ENCODE measurements around the gene RNF213.

RNF213 gene

DNA sequence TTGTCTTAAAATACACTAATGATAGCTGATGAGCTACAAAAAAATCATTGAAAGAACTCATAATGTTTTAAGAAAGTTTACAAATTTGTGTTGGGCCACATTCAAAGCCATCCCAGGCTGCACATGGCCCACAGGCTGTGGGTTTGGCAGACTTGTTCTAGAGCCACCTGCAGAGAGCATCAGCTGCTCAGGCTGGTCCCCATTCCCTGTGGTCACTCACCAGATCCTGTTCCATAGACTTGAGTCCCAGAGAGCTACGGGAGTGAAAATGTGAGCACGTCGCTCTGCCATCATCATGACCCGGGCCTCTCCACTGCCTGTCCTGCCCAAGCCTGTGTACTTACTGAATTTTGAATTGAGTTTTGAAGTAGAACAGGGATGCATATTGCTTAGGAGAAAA, 33.5 kb upstream of the RNF213 start:
- no peak for DNase-seq
- Histone ChIP-seq H3K27me3 (ENCODE audit: insufficient read depth, low read depth, severe bottlenecking) (no peaks in the 10 kb centered on the region), H3K36me3 (peaks cover 17% of the 10 kb centered on the region), H3K27ac (no peak overlapping the region), H3K9me3 (ENCODE audit: severe bottlenecking) (peaks cover 3% of the 10 kb centered on the region), H3K4me3 (ENCODE audit: low read depth, low read length) (no peak overlapping the region)
- TF ChIP-seq, protein P1, sequence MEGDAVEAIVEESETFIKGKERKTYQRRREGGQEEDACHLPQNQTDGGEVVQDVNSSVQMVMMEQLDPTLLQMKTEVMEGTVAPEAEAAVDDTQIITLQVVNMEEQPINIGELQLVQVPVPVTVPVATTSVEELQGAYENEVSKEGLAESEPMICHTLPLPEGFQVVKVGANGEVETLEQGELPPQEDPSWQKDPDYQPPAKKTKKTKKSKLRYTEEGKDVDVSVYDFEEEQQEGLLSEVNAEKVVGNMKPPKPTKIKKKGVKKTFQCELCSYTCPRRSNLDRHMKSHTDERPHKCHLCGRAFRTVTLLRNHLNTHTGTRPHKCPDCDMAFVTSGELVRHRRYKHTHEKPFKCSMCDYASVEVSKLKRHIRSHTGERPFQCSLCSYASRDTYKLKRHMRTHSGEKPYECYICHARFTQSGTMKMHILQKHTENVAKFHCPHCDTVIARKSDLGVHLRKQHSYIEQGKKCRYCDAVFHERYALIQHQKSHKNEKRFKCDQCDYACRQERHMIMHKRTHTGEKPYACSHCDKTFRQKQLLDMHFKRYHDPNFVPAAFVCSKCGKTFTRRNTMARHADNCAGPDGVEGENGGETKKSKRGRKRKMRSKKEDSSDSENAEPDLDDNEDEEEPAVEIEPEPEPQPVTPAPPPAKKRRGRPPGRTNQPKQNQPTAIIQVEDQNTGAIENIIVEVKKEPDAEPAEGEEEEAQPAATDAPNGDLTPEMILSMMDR (IDR thresholded peaks at IDR 0.05; ENCODE audit: low read depth, low read length) = no peak

DNA sequence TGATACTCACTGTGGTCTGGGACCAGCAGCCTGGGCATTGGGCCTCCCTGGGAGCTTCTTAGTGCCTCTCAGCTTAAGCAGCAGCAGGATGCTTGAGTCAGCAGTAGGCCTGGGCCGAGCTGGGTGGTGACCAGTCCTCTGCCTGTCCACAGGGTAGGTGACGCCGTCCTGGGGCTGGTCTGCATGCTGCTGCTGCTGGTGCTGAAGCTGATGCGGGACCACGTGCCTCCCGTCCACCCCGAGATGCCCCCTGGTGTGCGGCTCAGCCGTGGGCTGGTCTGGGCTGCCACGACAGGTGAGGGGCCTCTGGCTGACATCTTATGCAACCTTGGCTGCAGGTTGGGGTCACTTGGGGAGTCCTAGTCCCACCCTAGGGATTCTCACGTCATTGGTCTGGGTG, 33.0 kb upstream of the RNF213 start:
- Histone ChIP-seq H3K36me3 (peaks cover 14% of the 10 kb centered on the region), H3K27me3 (ENCODE audit: insufficient read depth, low read depth, severe bottlenecking) (no peaks in the 10 kb centered on the region), H3K27ac (no peak overlapping the region), H3K4me3 (ENCODE audit: low read depth, low read length) (no peak overlapping the region), H3K9me3 (ENCODE audit: severe bottlenecking) (peaks cover 8% of the 10 kb centered on the region)
- TF ChIP-seq, protein P1 (IDR thresholded peaks at IDR 0.05; ENCODE audit: low read depth, low read length) = no peak
- DNase-seq = no peak

DNA sequence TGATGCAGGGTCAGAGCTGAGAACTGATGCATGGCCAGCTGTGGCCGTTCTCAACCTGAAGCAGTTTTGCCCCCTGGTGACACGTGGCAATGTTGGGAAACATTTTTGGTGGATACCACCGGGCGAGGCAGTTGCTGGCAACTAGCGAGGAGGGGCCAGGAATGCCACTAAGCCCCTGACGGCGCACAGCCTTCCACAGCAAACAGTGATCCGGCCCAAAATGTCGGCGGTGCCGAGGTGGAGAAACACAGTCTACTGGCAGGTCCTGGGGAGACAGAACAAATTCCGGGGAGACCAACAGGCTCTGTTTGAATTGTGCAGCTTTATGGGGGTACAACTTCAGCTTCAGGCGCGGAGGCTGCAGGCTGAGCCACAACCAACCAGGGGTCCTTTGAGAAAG, 32.2 kb upstream of the RNF213 start:
- no peaks in the 10 kb centered on the region for H3K27me3 ChIP-seq (ENCODE audit: insufficient read depth, low read depth, severe bottlenecking)
- peaks cover 14% of the 10 kb centered on the region for H3K36me3 ChIP-seq
- no peak for DNase-seq
- H3K9me3 ChIP-seq (ENCODE audit: severe bottlenecking) = peaks cover 14% of the 10 kb centered on the region
- TF ChIP-seq, protein P1 (IDR thresholded peaks at IDR 0.05; ENCODE audit: low read depth, low read length) = no peak
- H3K4me3 ChIP-seq (ENCODE audit: low read depth, low read length) = no peak overlapping the region
- no peak overlapping the region for H3K27ac ChIP-seq

DNA sequence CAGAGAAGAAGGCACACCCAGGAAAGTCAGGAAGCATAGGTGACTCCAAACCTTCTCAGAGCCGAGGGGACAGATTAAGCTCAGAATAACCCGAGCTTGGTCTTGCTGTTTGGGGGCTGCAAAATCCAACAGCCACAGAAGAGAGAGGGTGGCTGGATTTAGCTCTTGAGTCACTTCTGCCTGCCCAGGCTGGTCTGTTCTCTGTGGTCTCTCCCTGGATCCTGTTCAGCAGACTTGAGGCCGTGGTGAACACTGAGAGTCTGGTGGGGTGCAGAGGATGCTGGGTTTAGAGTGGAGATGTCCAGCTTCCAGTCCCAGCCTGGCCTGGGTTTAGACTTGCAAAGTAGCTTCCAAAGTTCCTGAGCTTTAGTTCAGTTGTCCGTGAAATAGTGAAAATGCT, 31.6 kb upstream of the RNF213 start:
- H3K27me3 ChIP-seq (ENCODE audit: insufficient read depth, low read depth, severe bottlenecking) = no peaks in the 10 kb centered on the region
- peaks cover 12% of the 10 kb centered on the region for H3K36me3 ChIP-seq
- TF ChIP-seq, protein P1 (IDR thresholded peaks at IDR 0.05; ENCODE audit: low read depth, low read length) = no peak
- no peak for DNase-seq
- H3K4me3 ChIP-seq (ENCODE audit: low read depth, low read length) = no peak overlapping the region
- H3K27ac ChIP-seq = no peak overlapping the region
- H3K9me3 ChIP-seq (ENCODE audit: severe bottlenecking) = peaks cover 17% of the 10 kb centered on the region

DNA sequence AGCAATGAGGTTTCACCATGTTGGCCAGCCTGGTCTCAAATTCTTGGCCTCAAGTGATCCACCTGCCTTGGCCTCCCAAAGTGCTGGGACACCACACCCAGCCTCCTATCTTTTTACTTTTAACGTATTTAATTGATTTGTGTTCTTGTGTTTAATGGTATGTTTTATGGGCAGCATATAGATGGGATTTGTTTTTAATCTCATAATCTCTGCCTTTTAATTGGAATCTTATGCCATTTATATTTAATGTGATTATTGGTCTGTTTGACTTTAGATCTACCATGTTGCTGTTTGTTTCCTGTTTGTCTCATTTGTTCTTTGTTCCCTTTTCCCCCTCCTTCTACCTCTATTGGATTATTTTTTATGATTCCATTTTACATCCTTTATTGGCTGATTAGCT, 28.2 kb upstream of the RNF213 start:
- DNase-seq = no peak
- TF ChIP-seq, protein P1 (IDR thresholded peaks at IDR 0.05; ENCODE audit: low read depth, low read length) = no peak
- H3K9me3 ChIP-seq (ENCODE audit: severe bottlenecking) = peaks cover 19% of the 10 kb centered on the region
- peaks cover 16% of the 10 kb centered on the region for H3K36me3 ChIP-seq
- H3K27ac ChIP-seq = no peak overlapping the region
- H3K4me3 ChIP-seq (ENCODE audit: low read depth, low read length) = no peak overlapping the region
- H3K27me3 ChIP-seq (ENCODE audit: insufficient read depth, low read depth, severe bottlenecking) = no peaks in the 10 kb centered on the region

DNA sequence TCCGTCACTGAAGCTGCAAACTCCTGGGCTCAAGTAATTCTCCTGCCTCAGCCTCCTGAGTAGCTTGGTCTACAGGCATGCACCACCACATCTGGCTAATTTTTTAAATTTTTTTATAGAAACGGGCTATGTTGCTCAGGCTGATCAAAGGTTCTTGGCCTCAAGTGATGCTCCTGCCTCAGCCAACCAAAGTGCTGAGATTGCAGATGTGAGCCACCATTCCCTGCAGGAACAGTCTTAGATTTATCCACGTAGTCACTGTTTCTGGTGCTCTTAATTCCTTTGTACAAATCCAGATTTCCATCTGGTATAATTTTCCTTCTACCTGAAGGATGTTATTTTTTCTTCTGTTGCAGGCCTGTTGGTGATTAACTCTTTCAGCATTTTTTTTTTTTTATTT, 27.4 kb upstream of the RNF213 start:
- TF ChIP-seq, protein P1 (IDR thresholded peaks at IDR 0.05; ENCODE audit: low read depth, low read length) = no peak
- Histone ChIP-seq H3K27me3 (ENCODE audit: insufficient read depth, low read depth, severe bottlenecking) (no peaks in the 10 kb centered on the region), H3K4me3 (ENCODE audit: low read depth, low read length) (no peak overlapping the region), H3K27ac (no peak overlapping the region), H3K36me3 (peaks cover 23% of the 10 kb centered on the region), H3K9me3 (ENCODE audit: severe bottlenecking) (peaks cover 19% of the 10 kb centered on the region)
- no peak for DNase-seq
